Lower lobe of right lung (tissue), 2 donors: ENCODE results near the gene CIPC. TPM values are rescaled to one million over a fixed set of nuclear protein-coding genes. Genes with fewer than 3 reads are reported as not detected.

Source experiments
- ATAC-seq, 2 donors: fragments of 200-7000 bp; cut with Tn5 transposase; one replicate each; pipeline ENCODE4 v1.9.1; 2020 to 2022; ENCODE audit warnings: mild to moderate bottlenecking in 2 of 2, moderate library complexity in 2 of 2
- DNase-seq: peaks from one replicate; pipeline ENCODE4 v3.0.0-alpha.2; 2020
- H3K27ac ChIP-seq: fragments of 200-600 bp; one replicate; pipeline ENCODE4 v1.8.0; 2022
- H3K27me3 ChIP-seq: fragments of 200-600 bp; one replicate; pipeline ENCODE4 v1.8.0; 2022; ENCODE audit warnings: low read depth
- H3K36me3 ChIP-seq: fragments of 200-600 bp; one replicate; pipeline ENCODE4 v1.8.0; 2022; ENCODE audit warnings: mild to moderate bottlenecking
- H3K4me1 ChIP-seq: fragments of 200-600 bp; one replicate; pipeline ENCODE4 v1.8.0; 2022
- H3K4me3 ChIP-seq: fragments of 200-600 bp; one replicate; pipeline ENCODE4 v1.8.0; 2022; ENCODE audit warnings: mild to moderate bottlenecking
- H3K9me3 ChIP-seq: fragments of 200-600 bp; one replicate; pipeline ENCODE4 v1.8.0; 2022
- intact Hi-C: fragments of 100-400 bp; cut with DNase I; formaldehyde crosslinking; loops from one replicate; pipeline ENCODE4 v1.11.0; 2022
- total RNA-seq: library from RNA; stranded (reverse); fragmentation: NEBNext Ultra II Directional; extraction: Animal tissue kit (Norgen Biotek cat#: 25700); gene quantifications from one replicate; pipeline ENCODE4 v1.2.1, GENCODE V29; 2021
- TF ChIP-seq, protein P1 (sequence below): fragments of 200-600 bp; IDR thresholded peaks from one replicate; pipeline ENCODE4 v1.8.0; 2022; ENCODE audit warnings: antibody characterized with exemption, mild to moderate bottlenecking
- donor health status: DM: no; HTN: yes; CAD: no; lungs with severe emphysema.

CIPC gene
- total RNA-seq, 1 donor from 2014 or later = 28.4 TPM

GRCh38 chr14:77091518-77091917 is 6.5 kb upstream of the CIPC start:
- peaks cover 3% of the 10 kb centered on the region for H3K4me1 ChIP-seq
- no peak overlapping the region for H3K27ac ChIP-seq
- no peaks in the 10 kb centered on the region for H3K36me3 ChIP-seq
- TF ChIP-seq, protein P1, sequence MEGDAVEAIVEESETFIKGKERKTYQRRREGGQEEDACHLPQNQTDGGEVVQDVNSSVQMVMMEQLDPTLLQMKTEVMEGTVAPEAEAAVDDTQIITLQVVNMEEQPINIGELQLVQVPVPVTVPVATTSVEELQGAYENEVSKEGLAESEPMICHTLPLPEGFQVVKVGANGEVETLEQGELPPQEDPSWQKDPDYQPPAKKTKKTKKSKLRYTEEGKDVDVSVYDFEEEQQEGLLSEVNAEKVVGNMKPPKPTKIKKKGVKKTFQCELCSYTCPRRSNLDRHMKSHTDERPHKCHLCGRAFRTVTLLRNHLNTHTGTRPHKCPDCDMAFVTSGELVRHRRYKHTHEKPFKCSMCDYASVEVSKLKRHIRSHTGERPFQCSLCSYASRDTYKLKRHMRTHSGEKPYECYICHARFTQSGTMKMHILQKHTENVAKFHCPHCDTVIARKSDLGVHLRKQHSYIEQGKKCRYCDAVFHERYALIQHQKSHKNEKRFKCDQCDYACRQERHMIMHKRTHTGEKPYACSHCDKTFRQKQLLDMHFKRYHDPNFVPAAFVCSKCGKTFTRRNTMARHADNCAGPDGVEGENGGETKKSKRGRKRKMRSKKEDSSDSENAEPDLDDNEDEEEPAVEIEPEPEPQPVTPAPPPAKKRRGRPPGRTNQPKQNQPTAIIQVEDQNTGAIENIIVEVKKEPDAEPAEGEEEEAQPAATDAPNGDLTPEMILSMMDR = no peak
- H3K9me3 ChIP-seq = peaks cover 10% of the 10 kb centered on the region
- DNase-seq (no peak), ATAC-seq (no peak)
- H3K27me3 ChIP-seq = no peaks in the 10 kb centered on the region
- no peak overlapping the region for H3K4me3 ChIP-seq
- intact Hi-C loops = no loop called here

- H3K27ac ChIP-seq = no peak overlapping the region
- H3K4me1 ChIP-seq = peaks cover 11% of the 10 kb centered on the region
- H3K4me3 ChIP-seq = no peak overlapping the region
- intact Hi-C loops = no loop called here
- H3K9me3 ChIP-seq = peaks cover 10% of the 10 kb centered on the region
- H3K36me3 ChIP-seq = no peaks in the 10 kb centered on the region
- no peak for DNase-seq
- H3K27me3 ChIP-seq = no peaks in the 10 kb centered on the region
- TF ChIP-seq, protein P1 = no peak
- ATAC-seq = no peak
Measured at GRCh38 chr14:77092676-77093075, 5.4 kb upstream of the CIPC start.

- no peak overlapping the region for H3K27ac ChIP-seq
- peak; percentile 78 for DNase-seq
- intact Hi-C loops = no loop called here
Measured at GRCh38 chr14:77094672-77095284, 3.3 kb upstream of the CIPC start.

GRCh38 chr14:77097006-77097699 is 905 bp upstream of the CIPC start:
- intact Hi-C loops = no loop called here
- TF ChIP-seq, protein P1 = no peak
- Histone ChIP-seq H3K27ac (peak overlapping the region; percentile 94), H3K4me1 (peaks cover 43% of the 10 kb centered on the region), H3K36me3 (no peaks in the 10 kb centered on the region), H3K27me3 (no peaks in the 10 kb centered on the region), H3K9me3 (no peaks in the 10 kb centered on the region), H3K4me3 (peak overlapping the region; percentile 72)
- no peak for ATAC-seq
- no peak for DNase-seq

More at GRCh38 chr14:77094672-77095284, 3.3 kb upstream of the CIPC start:
- TF ChIP-seq, protein P1 = peak; percentile 85
- Histone ChIP-seq H3K4me3 (no peak overlapping the region), H3K9me3 (peaks cover 10% of the 10 kb centered on the region), H3K4me1 (peaks cover 22% of the 10 kb centered on the region), H3K27me3 (no peaks in the 10 kb centered on the region), H3K36me3 (no peaks in the 10 kb centered on the region)
- ATAC-seq = no peak

DNA sequence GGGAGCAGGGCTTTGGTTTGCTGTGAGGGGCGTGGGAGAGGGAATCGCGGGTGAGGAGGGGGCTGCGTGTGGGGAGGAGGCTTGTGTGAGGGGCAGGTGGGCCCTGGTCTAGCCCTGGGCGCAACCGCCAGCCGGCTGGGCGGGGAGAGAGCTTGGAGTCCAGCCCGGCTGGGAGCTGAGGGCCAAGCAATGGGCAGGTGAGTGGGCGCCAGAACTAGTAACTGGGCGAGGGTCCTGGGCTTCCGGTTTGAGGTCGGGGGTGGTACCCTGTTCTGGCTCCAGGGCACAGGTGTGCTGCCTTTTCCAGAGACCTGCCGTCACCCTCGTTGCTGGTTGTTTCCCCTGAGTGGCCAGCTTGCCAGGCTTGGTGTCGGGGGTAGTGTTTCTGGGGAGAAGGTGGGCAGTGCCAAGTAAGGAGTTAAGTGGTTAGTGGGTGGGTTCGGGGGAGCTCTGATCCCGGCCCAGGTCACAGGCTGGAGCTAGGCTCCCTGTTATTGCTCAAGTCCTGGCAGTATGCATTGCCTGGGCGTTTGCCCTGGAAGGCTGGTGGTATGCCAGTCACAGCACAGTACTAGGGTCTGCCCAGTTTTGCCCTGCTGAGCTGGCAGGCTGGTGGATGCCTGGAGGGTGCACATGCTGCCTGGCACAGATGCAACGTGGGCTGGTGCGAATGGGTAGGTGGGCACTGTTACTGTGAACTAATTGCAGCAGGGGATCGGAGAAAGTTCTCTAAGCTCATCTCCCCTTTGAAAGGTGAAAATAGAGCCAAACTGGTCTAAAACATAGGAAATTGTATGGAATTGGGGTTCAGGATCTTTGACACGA is 683 bp downstream of the CIPC start:
- Histone ChIP-seq H3K36me3 (no peaks in the 10 kb centered on the region), H3K9me3 (no peaks in the 10 kb centered on the region), H3K4me3 (peak overlapping the region; percentile 72), H3K27me3 (no peaks in the 10 kb centered on the region), H3K27ac (peak overlapping the region; percentile 94), H3K4me1 (peaks cover 43% of the 10 kb centered on the region)
- TF ChIP-seq, protein P1 = no peak
- ATAC-seq (peak; percentile 50 to 51), DNase-seq (peak; percentile 72)
- intact Hi-C loops = no loop called here
